ENCODE measurements around the gene CPSF4L. TPM values are rescaled to one million over a fixed set of nuclear protein-coding genes. Genes with fewer than 3 reads are reported as not detected.

Gene CPSF4L
- total and polyA plus RNA-seq, 2 of the 13 experiments (the other 11 are each of a cell fraction or from before 2014, with no cell fraction given), result 0.73 to 1.6 TPM

- no peak for TF ChIP-seq ZSCAN12 (CRISPR knock-in tag; IDR thresholded peaks at IDR 0.05)
- TF ChIP-seq GPN1 (CRISPR knock-in tag; IDR thresholded peaks at IDR 0.05; ENCODE audit: borderline replicate concordance), result no peak
- TF ChIP-seq ZNF451 (CRISPR knock-in tag; IDR thresholded peaks at IDR 0.05), result peak; percentile 38; the same call in 1 of the 2 replicates
- 0 out of 2 replicates have a peak, but pooled peaks have one; percentile 14 for TF ChIP-seq GATAD1 (CRISPR knock-in tag; IDR thresholded peaks at IDR 0.05)
- TF ChIP-seq RNF2 (conservative IDR thresholded peaks at IDR 0.05; ENCODE audit: low read depth), result no peak
- no peak for TF ChIP-seq ZNF570 (CRISPR knock-in tag; IDR thresholded peaks at IDR 0.05; ENCODE audit: borderline replicate concordance)
- TF ChIP-seq ARNT (IDR thresholded peaks at IDR 0.05), result no peak
- TF ChIP-seq KDM1A (CRISPR knock-in tag; IDR thresholded peaks at IDR 0.05), result 0 out of 2 replicates have a peak, but pooled peaks have one; percentile 37
- 0 out of 2 replicates have a peak, but pooled peaks have one; percentile 9 for TF ChIP-seq GFI1 (CRISPR knock-in tag; IDR thresholded peaks at IDR 0.05; ENCODE audit: borderline replicate concordance)
- no peak for TF ChIP-seq FOXP1 (IDR thresholded peaks at IDR 0.05)
- TF ChIP-seq FOXP1 (CRISPR knock-in tag; IDR thresholded peaks at IDR 0.05), result peak; percentile 19
- TF ChIP-seq JDP2 (CRISPR knock-in tag; IDR thresholded peaks at IDR 0.05; ENCODE audit: borderline replicate concordance), result no peak
- TF ChIP-seq CREB1 (IDR thresholded peaks at IDR 0.05), result no peak
- 0 out of 2 replicates have a peak, but pooled peaks have one; percentile 17 for TF ChIP-seq CREB1 (CRISPR knock-in tag; IDR thresholded peaks at IDR 0.05)
- no peak for TF ChIP-seq TRIM24 (CRISPR knock-in tag; IDR thresholded peaks at IDR 0.05)
- no peak for TF ChIP-seq SRSF1 (optimal IDR thresholded peaks at IDR 0.05; ENCODE audit: low read depth, low read length)
- no peak for TF ChIP-seq ZBED4 (CRISPR knock-in tag; IDR thresholded peaks at IDR 0.05; ENCODE audit: borderline replicate concordance)
- TF ChIP-seq ISL2 (CRISPR knock-in tag; IDR thresholded peaks at IDR 0.05), result peak; percentile 80
- no peak for TF ChIP-seq ZBTB4 (CRISPR knock-in tag; IDR thresholded peaks at IDR 0.05; ENCODE audit: borderline replicate concordance)
- peak; percentile 27; the same call in 1 of the 2 replicates for TF ChIP-seq RXRA (CRISPR knock-in tag; IDR thresholded peaks at IDR 0.05)
- no peak for TF ChIP-seq ZNF83 (CRISPR knock-in tag; IDR thresholded peaks at IDR 0.05; ENCODE audit: borderline replicate concordance)
- TF ChIP-seq XBP1 (CRISPR knock-in tag; IDR thresholded peaks at IDR 0.05), result no peak
- TF ChIP-seq NR0B2 (CRISPR knock-in tag; IDR thresholded peaks at IDR 0.05), result no peak
Measured at GRCh38 chr17:73203135-73203787, 58.4 kb downstream of the CPSF4L start (continued).

Measured in HepG2 (cell line).